Brain microvascular endothelial cell (primary cell): ENCODE results near the gene CTNS.

ENCODE experiments used
- DNase-seq: peaks from one replicate; pipeline ENCODE4 v3.0.0-alpha.2; 2020
- H3K27ac ChIP-seq: fragments of 250-450 bp; sonication (Bioruptor Pico); 2 replicates; pipeline ENCODE4 v1.5.1; 2020; ENCODE audit warnings: mild to moderate bottlenecking, moderate library complexity
- H3K27me3 ChIP-seq: fragments of 250-450 bp; sonication (Bioruptor Pico); replicated peaks from 2 replicates; pipeline ENCODE4 v1.5.1; 2020; ENCODE audit warnings: mild to moderate bottlenecking
- H3K36me3 ChIP-seq: fragments of 250-450 bp; sonication (Bioruptor Pico); replicated peaks from 2 replicates; pipeline ENCODE4 v1.5.1; 2020; ENCODE audit warnings: mild to moderate bottlenecking
- H3K4me3 ChIP-seq: 2 replicates; pipeline ENCODE4 v1.5.1; 2011; ENCODE audit warnings: low read depth, mild to moderate bottlenecking, control low read depth, low read length, moderate library complexity
- in situ Hi-C: cut with HindIII; loops from 2 replicates; pipeline ENCODE4 v1.10.0; 2017; ENCODE audit warnings: low sequenced_read_pairs, low pct_ligation_motif_present
- TF ChIP-seq, protein P1 (sequence below): IDR thresholded peaks from 2 replicates; pipeline ENCODE4 v1.5.1; 2011; ENCODE audit warnings: low read depth, mild to moderate bottlenecking, moderate library complexity, low read length, control low read depth, inconsistent platforms; ENCODE audit errors: missing control alignments

The CTNS gene

GRCh38 chr17:3692346-3692745 lies 55.8 kb downstream of the CTNS start:
- TF ChIP-seq, protein P1, sequence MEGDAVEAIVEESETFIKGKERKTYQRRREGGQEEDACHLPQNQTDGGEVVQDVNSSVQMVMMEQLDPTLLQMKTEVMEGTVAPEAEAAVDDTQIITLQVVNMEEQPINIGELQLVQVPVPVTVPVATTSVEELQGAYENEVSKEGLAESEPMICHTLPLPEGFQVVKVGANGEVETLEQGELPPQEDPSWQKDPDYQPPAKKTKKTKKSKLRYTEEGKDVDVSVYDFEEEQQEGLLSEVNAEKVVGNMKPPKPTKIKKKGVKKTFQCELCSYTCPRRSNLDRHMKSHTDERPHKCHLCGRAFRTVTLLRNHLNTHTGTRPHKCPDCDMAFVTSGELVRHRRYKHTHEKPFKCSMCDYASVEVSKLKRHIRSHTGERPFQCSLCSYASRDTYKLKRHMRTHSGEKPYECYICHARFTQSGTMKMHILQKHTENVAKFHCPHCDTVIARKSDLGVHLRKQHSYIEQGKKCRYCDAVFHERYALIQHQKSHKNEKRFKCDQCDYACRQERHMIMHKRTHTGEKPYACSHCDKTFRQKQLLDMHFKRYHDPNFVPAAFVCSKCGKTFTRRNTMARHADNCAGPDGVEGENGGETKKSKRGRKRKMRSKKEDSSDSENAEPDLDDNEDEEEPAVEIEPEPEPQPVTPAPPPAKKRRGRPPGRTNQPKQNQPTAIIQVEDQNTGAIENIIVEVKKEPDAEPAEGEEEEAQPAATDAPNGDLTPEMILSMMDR: peak; percentile 22
- no peak for DNase-seq
- in situ Hi-C loops: no loop called here
- Histone ChIP-seq H3K4me3 (no peak overlapping the region), H3K27me3 (no peaks in the 10 kb centered on the region), H3K36me3 (no peaks in the 10 kb centered on the region), H3K27ac (no peak overlapping the region)

- TF ChIP-seq, protein P1: no peak
- H3K36me3 ChIP-seq: no peaks in the 10 kb centered on the region
- H3K4me3 ChIP-seq: no peak overlapping the region
- DNase-seq: no peak
- no peaks in the 10 kb centered on the region for H3K27me3 ChIP-seq
- in situ Hi-C loops: no loop called here
- no peak overlapping the region for H3K27ac ChIP-seq
These were observed 56.6 kb downstream of the CTNS start for GRCh38 chr17:3693141-3693540.

DNA sequence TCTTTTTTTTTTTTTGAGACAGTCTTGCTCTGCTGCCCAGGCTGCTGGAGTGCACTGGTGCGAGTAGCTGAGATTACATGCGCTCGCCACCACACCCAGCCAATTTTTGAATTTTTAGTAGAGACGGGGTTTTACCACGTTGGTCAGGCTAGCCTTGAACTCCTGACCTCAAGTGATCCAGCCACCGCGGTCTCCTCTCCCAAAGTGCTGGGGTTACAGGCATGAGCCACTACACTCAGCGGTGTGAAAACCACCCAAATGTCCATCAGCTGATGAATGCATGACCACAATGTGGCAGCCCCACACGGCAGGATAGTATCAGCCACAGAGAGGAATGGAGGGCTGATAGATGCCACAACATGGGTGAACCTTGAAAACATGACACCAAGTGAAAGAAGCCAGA lies 57.3 kb downstream of the CTNS start:
- no peak for DNase-seq
- TF ChIP-seq, protein P1: no peak
- Histone ChIP-seq H3K27ac (no peak overlapping the region), H3K36me3 (no peaks in the 10 kb centered on the region), H3K4me3 (no peak overlapping the region), H3K27me3 (no peaks in the 10 kb centered on the region)
- in situ Hi-C loops: no loop called here

DNA sequence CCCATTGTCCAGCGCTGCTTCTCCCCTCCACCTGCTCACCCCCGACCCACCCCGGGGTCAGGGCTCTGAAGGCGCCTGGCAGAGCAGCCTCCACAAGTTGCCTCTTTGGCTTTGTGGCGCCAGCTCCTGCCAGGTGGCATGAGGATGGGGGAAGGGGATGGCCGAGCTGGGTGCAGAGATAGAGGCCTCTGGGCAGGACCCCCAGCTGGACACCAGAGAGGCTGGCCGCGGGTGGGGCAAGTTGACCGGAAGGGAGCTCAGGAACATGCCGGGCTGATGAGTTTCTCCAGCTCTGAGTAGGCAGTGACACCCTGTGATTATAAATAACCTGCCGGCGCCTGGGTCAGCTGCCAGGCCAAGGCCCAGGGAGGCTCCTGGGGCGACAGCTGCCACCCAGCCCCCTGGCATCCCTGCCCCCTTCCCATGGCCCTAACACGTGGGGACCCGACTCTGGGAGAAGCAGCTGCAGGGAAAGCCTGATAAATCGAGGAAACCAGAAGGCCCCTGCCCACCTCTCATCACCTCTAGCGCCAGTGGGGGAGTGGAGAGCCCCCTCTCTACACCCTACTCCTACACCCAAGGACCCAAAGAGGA lies 58.7 kb downstream of the CTNS start:
- TF ChIP-seq, protein P1: no peak
- no peaks in the 10 kb centered on the region for H3K27me3 ChIP-seq
- in situ Hi-C loops: no loop called here
- H3K4me3 ChIP-seq: peak overlapping the region; percentile 60
- no peaks in the 10 kb centered on the region for H3K36me3 ChIP-seq
- no peak for DNase-seq
- no peak overlapping the region for H3K27ac ChIP-seq

GRCh38 chr17:3695723-3696411 lies 59.3 kb downstream of the CTNS start, which contains the start of gene P2RX5:
P2RX5 (minus strand) TSS chr17:3696155; CDS start chr17:3696005, 150 bp downstream.
- H3K36me3 ChIP-seq: no peaks in the 10 kb centered on the region
- H3K27ac ChIP-seq: no peak within 1 kb of the TSS
- TF ChIP-seq, protein P1: no peak
- H3K4me3 ChIP-seq: peak within 1 kb of the TSS; percentile 60
- in situ Hi-C loops: no loop called here
- H3K27me3 ChIP-seq: no peaks in the 10 kb centered on the region
- DNase-seq: no peak
